Sciatic nerve (tissue), 2 donors: ENCODE data around the gene CPAMD8. TPM values are rescaled to one million over a fixed set of nuclear protein-coding genes. Genes with fewer than 3 reads are reported as not detected.
"Not testable (repeated sequence)": the region's sequence is repeated elsewhere in the genome, so short reads cannot be mapped to it uniquely, and the experiment has no call there.

Source experiments
- ATAC-seq: fragments of 200-7000 bp; cut with Tn5 transposase; one replicate; pipeline ENCODE4 v1.9.1; 2020; ENCODE audit warnings: mild to moderate bottlenecking, moderate library complexity
- DNase-seq: peaks from one replicate; pipeline ENCODE4 v3.0.0-alpha.2; 2020; ENCODE audit warnings: low spot score
- intact Hi-C: fragments of 100-400 bp; cut with DNase I; formaldehyde crosslinking; loops from one replicate; pipeline ENCODE4 v1.14.2; 2022
- total RNA-seq: library from RNA; stranded (reverse); fragmentation: NEBNext Ultra II Directional; extraction: Animal tissue kit (Norgen Biotek cat#: 25700); gene quantifications from one replicate; pipeline ENCODE4 v1.2.1, GENCODE V29; 2021
- donor health status: DM: no; HTN: no; CAD: no.
- donor health status: DM: no; HTN: no; CAD: no.

The CPAMD8 gene
- total RNA-seq, 1 donor from 2014 or later = 9.6 TPM

DNA sequence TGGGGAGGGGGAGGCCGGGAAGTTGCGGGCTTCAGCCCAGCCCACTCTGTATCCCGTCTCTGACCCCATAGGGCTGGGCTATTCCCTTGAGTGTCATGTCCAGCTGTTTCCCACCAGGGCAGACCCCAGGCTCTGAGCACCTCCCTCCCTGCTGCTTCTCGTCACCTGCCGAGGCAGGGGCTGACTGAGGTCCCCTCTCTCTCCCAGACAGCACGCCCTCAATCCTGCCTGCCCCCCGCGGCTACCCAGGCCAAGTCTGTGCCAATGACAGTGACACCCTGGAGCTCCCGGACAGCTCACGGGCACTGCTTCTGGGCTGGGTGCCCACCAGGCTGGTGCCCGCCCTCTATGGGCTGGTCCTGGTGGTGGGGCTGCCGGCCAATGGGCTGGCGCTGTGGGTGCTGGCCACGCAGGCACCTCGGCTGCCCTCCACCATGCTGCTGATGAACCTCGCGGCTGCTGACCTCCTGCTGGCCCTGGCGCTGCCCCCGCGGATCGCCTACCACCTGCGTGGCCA is 137.2 kb downstream of the CPAMD8 start:
- ATAC-seq (no peak), DNase-seq (no peak)
- intact Hi-C loops = no loop called here

DNA sequence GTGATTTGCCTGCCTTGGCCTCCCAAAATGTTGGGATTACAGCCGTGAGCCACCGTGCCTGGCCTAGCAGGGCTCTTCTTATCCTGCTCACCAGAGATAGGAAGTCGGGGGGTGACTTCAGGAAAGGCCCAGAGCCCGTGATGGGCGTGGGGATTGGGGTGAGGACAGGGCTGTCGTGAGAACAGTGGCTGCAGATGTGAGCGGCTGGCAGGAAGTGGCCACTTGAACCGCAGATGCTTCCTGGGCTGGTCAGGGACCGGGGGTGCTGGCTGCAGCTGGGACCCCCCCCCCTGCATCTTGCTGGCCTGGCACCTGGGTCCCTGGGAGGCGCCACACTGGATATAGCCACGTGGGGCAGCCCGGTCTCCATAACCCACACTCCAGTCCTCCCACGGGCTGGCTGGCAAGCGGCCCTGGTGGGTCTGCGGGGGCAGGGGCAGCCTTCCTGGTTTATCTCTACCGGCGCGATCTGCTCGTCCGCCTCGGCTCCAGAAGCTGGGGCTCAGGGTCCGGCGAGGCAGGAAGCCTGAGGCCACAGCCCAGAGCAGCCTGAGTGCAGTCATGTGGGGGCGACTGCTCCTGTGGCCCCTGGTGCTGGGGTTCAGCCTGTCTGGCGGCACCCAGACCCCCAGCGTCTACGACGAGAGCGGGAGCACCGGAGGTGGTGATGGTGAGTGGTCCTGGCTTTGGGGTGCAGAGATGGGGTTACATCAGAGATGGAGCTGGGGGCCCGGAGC is 137.8 kb downstream of the CPAMD8 start, which contains the start of gene F2RL3:
F2RL3 (plus strand) TSS at position 371 of the 737 bp plus-strand sequence; CDS start at position 562, 191 bp downstream.
- intact Hi-C loops = no loop called here
- DNase-seq (peak; percentile 63), ATAC-seq (peak; percentile 62)

DNA sequence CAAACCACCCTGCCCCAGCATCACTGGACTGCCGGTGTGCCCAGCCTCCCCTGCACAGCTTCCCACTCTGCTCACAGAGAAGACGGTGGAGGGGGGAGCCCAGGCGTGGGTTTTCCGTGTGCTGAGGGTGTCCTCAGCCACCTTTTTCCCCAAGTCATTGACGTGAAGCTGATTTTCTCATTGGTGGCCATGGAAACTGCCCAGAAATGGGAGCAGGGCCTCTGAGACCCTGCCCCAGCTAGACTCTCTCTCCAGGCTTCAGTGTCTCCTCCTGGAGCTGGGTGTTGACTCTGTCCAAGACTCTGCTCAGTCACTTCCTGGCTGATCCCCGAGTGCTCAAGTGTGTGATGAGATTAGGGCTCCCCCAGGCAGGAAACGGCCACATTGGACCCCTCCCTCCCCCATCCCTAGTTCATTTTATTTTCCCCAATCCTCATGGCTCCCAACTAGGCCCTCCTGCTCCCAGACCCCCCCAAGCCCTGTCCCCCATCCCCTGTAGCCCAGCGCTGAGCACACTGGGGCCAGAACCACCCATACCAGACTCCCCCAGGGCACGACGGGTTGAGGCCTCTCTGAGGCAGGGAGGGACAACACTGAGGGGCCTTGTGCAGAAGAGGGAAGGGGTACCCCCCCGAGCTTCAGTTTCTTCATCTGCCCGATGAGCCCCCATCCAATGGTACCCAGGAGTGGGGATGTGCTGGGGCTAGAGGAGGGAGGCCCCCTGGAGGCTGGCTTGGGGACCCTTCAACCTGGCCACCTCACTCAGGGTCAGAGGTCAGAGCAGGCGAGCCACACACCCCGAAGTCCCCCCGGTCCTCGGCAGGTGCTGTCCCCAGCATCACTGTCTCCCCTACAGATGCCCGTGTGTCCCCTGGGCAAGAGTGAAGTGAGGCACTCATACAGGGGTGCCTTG is 139.0 kb downstream of the CPAMD8 start:
- DNase-seq (no peak), ATAC-seq (no peak)
- intact Hi-C loops = no loop called here

DNA sequence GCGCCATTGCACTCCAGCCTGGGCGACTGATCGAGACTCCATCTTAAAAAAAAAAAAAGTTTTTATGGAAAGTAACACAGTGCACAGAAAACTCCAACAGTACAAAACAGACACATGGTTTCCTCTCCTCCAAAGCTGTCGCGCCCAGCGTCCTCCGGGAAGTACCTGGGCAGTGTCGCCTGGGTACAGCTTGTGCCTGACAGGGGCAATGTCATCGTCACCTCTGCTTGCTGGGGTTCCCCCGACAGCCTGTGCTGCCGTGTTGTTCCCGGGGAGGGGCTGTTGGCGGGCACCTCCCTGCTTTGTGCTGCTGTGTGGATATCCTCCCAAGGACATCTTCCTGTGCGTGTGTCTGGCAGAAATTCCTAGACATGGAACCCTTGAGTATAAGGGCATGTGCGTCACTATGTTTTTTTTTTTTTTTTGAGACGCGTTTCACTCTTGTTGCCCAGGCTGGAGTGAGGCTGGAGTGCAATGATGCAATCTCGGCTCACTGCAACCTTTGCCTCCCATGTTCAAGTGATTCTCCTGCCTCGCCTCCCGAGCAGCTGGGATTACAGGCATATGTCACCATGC is 140.2 kb downstream of the CPAMD8 start:
- DNase-seq = no peak
- intact Hi-C loops = no loop called here
- peak; percentile 49 for ATAC-seq

DNA sequence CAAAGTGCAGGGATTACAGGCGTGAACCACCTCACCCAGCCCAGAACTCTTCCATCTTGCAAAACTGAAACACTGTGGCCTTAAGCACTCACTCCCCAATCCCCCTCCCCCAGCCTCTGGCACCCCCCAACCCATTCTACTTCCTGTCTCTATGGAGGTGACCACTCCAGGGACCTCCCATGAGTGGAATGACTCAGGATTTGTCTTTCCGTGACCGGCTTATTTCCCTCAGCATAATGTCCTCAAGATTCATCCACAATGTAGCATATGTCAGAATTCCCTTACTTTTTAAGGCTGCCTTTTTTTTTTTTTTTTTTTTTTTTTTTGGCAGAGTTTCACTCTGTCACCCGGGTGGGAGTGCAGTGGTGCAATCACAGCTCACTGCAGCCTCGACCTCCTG is 141.4 kb downstream of the CPAMD8 start:
- DNase-seq (no peak), ATAC-seq (no peak)
- intact Hi-C loops = no loop called here

DNA sequence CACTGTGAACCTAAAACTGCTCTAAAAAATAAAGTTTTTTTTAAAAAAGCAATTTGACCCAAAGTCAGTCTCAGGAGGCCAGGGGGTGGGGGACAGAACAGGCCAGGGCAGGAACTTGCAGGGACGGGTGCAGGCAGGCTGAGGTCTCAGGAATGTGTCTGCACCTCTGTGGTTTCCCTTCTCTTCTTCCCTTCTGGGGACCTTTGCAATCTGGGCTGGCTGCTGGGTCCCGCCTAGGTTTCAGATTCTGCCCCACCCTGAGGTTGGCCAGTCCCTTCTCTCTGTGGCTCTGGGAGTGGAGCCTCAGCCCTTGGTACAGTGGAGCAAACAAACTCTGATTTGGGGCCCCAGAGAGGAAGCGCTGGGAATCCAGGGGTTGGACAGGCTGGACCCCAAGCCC is 143.1 kb downstream of the CPAMD8 start:
- intact Hi-C loops = no loop called here
- no peak for DNase-seq
- ATAC-seq = no peak

DNA sequence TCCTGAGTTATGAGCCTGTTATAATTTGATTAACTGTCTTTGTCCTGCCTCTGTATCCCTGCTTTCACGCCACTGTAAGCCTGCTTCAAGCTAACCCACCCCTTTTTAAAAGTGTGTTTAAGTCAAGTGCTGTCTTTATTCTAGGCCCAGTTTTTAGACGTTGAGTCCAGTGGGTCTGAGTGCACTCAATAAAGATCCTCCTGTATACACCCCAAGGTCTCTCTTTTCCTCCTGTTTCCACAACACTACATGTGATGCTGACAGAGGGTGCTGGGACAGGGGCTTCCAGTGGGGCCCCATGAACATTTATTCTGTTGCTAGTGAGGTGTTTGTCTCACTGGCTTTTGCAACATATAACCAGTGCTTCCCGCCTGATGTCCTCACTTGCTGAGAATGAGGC is 144.5 kb downstream of the CPAMD8 start:
- ATAC-seq = no peak
- intact Hi-C loops = no loop called here
- DNase-seq = no peak

DNA sequence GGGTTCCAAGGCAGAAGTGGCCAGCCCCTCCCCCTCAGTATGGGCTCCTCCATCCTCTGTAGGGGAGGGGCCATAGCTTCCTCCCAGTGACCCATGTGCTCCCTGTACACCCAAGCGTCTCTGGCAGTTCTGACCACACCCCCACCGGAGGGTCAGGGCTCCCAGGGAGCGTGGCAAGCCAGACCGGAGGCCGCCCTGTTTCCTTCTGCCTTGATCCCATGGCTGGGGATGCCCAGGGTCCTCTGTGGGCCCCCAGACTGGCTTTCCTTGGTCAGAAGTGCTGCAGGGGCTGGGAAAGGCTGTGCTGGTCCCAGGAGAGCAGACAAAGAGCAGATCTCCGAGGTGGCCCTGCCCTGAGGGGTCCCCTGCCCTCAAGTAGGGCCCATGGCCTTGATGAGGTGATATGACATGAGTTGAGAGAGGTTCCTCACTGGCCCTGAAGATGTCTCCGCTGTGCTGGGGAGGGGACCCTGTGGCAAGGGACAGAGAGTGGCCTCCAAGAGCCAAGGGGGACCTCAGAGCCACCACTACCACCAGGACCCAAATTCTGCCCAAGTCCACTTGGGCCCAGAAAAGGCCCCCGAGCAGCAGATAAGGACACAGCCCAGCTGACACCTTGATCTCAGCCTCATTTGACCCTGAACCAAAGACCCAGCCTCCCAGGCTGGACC is 145.6 kb downstream of the CPAMD8 start:
- intact Hi-C loops = no loop called here
- DNase-seq (no peak), ATAC-seq (no peak)

DNA sequence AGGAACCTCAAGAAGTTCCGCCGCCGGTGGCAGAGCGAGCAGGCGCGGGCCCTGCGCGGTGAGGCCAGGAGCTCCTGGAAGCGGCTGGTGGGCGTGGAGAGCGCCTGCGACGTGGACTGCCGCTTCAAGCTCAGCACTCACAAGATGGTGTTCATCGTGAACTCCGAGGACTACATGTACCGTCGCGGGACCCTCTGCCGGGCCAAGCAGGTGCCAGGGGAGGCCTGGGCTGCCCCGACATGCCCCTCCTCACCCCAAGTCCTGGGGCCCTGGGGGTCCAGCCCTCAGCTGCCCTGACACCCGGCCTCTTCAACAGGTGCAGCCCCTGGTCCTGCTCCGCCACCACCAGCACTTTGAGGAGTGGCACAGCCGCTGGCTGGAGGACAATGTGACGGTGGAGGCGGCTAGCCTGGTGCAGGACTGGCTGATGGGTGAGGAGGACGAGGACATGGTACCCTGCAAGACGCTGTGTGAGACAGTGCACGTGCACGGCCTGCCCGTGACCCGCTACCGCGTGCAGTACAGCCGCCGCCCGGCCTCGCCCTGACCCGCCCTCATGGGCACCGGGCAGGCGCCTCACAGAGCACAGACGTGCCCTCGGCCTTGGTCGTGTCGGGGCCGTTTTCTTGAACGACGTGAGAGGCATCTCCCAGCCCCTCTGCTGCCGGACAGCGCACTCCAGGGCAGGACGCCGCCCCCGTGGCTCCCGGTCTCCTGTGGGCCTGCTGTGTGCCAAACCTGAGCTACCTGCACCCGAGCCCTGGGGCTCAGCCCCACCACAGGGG is 148.2 kb downstream of the CPAMD8 start:
- no peak for DNase-seq
- ATAC-seq = no peak
- intact Hi-C loops = no loop called here

DNA sequence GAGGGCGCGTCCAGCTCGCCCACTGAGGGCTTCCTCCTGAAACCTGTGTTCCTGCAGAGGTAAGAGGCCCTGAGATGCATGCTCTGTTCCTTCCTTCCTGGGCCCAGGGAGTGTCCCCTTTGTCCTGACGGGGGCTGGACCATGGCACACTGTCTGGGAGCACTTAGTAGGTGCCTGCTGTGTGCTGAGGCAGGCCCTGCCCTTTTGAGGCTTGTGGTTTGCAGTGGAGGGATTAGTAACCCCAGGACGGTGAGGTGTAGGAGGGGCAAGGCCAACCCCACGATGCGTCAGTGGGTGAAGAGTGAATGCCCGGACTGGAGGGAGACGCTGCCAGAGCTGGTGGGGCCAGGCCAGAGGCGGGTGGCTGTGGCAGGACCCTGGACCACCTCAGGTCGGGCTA is 149.0 kb downstream of the CPAMD8 start:
- DNase-seq (no peak), ATAC-seq (no peak)
- intact Hi-C loops = no loop called here

DNA sequence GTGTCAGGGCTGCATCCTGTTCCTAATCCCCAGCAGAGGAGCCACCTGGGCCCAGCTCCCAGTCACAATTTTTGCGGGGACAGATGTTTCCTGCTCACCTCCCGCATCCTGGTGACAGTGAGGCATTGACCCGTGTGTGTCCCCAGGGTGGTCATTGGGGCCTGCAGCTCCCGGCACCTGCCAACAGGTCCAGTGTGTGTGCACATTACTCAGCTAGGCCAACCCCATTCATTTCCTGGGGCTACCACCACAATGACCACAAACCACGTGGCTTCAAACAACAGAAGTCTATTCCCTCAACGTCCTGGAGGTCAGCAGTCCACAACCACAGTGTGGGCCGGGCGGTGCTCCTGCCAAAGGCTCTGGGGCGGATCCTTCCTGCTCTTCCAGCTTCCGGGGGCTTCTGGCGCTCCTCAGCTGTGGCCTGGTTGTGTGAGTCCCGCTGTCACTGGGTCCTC is 149.7 kb downstream of the CPAMD8 start:
- intact Hi-C loops = no loop called here
- no peak for DNase-seq
- ATAC-seq = peak; percentile 62

DNA sequence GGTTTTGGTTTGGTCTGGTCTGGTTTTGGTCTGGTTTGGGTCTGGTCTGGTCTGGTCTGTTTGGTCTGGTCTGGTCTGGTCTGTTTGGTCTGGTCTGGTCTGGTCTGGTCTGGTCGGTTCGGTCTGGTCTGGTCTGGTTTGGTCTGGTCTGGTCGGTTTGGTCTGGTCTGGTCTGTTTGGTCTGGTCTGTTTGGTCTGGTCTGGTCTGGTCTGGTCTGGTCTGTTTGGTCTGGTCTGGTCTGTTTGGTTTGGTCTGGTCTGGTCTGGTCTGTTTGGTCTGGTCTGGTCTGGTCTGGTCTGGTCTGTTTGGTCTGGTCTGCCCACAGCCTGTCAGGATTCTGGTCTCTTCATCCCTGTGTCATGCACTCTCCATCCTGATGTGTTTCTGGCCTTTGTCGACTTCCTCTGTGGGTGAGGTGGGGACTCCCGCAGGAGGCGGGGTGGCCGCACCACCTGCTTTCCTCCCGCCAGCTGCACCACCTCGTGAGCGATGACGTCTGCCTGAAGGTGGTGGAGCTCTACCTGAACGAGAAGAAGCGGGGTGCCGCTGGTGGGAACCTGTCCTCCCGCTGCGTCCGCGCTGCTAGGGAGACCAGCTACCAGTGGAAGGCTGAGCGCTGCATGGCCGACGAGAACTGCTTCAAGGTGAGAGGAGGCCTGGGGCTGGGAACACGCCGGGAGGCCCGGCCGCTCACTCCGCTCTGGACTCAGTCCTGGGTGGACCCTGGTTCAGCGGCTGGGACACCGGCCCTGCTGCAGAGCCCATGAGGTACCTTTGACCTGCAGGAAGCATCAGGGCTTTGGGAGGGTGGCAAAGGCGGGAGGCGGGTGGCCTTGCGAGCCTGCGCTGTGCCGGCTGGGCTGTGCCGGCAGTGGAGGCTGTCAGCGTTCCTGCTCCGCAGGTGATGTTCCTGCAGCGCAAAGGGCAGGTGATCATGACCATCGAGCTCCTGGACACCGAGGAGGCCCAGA is 150.7 kb downstream of the CPAMD8 start:
- ATAC-seq = no peak
- intact Hi-C loops = no loop called here
- DNase-seq = no peak

DNA sequence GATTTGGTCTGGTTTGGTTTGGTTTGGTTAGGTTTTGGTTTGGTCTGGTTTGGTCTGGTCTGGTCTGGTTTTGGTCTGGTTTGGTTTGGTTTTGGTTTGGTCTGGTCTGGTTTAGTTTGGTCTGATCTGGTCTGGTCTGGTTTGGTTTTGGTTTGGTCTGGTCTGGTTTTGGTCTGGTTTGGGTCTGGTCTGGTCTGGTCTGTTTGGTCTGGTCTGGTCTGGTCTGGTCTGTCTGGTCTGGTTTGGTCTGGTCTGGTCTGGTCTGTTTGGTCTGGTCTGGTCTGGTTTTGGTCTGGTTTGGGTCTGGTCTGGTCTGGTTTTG is 151.7 kb downstream of the CPAMD8 start:
- intact Hi-C loops, ATAC-seq, DNase-seq: not testable (repeated sequence)

DNA sequence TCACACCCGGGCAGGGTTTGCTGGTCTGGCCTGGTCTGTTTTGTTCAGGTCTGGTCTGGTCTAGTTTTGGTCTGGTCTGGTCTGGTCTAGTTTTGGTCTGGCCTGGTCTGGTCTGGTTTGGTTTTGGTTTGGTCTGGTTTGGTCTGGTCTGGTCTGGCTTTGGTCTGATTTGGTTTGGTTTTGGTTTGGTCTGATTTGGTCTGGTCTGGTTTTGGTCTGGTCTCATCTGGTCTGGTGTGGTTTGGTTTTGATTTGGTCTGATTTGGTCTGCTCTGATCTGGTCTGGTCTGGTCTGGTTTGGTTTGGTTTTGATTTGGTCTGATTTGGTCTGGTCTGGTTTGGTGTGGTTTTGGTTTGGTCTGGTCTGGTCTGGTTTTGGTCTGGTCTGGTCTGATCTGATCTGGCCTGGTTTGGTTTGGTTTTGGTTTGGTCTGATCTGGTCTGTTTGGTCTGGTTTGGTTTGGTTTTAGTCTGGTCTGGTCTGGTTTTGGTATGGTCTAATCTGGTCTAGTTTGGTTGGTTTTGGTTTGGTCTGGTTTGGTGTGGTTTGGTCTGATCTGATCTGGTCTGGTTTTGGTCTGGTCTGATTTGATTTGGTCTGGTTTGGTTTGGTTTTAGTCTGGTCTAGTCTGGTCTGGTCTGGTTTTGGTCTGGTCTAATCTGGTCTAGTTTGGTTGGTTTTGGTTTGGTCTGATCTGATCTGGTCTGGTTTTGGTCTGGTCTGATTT is 152.2 kb downstream of the CPAMD8 start:
- intact Hi-C loops = no loop called here
- DNase-seq (no peak), ATAC-seq (no peak)

DNA sequence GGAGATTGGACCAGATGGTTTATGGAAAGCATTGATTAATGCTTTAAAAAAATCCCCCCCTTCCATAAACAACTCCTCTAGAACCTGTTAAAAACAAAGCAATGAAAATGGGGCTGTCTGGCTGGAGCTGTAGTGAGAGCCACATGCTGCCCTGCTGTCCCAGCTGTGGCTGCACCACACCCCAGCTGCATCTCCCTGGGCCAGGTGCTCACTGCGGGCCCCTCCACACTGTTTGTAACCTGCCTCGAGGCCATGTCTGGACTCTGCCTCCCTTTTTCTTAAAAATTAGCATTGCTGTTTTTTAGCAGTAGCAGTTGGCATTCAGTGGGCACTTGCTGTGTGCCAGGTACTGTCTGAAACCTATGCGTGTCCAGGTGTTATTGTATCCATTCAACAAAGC is 153.0 kb downstream of the CPAMD8 start:
- DNase-seq (no peak), ATAC-seq (no peak)
- intact Hi-C loops = no loop called here

DNA sequence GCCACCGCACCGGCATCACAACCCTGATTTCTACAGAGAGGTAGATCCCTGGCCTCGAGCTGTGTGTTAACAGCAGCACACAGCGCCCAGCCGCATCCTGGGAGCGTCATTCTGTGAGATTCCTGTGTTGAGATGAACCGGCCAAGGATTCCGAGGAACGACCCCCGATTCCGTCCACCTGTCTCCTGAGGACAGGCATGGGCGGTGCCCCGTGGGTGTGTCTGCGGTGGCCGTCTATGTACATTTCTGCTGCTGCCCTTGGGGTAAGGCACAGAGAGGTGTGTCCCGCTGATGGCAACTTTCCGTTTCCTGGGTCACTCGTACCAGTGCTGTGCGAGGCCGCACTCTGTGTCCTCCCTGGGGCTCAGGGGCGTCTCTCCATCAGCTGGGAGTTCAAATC is 153.9 kb downstream of the CPAMD8 start:
- DNase-seq = no peak
- no peak for ATAC-seq
- intact Hi-C loops = no loop called here

DNA sequence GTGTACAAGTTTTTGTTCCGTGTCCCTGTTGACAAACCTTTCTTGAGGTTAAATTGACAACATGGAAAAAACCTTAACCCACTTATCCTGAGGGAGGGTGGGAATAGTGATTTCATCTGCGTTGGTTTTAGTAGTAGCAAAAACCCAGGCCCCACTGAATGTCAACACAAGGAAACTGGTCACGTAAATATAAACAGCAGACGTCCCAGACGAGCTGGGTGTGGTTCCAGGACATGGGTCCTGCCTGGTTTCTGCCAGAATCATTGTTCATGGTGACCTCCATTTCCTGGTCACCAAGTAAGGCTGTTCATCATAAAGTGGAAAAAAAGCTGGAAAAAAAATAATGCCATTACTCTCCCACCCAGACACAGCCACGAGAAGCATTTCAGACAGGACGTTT is 154.7 kb downstream of the CPAMD8 start:
- intact Hi-C loops = no loop called here
- no peak for DNase-seq
- ATAC-seq = no peak
